Right lobe of liver (tissue), 4 donors: Measurements from ENCODE around the gene IFI44L.

Source experiments
- POLR2A ChIP-seq: fragments of 450-650 bp; IDR thresholded peaks from one replicate; pipeline ENCODE4 v1.6.1; 2017; ENCODE audit warnings: antibody characterized with exemption, mild to moderate bottlenecking
- TF ChIP-seq, protein P1 (sequence below), 4 donors: fragments of 200-600 bp in 3 of 4; fragments of 450-650 bp in 1 of 4; IDR thresholded peaks; one replicate each; pipeline versions ENCODE4 v1.5.1 to v1.8.0; 2016 to 2022; ENCODE audit warnings: antibody characterized with exemption in 4 of 4, mild to moderate bottlenecking in 2 of 4
- donor health status: DM: no; HTN: no; CAD: no.
- donor health status: DM: no; HTN: no; CAD: no.
- donor health status: DM: no; HTN: yes; CAD: no.

DNA sequence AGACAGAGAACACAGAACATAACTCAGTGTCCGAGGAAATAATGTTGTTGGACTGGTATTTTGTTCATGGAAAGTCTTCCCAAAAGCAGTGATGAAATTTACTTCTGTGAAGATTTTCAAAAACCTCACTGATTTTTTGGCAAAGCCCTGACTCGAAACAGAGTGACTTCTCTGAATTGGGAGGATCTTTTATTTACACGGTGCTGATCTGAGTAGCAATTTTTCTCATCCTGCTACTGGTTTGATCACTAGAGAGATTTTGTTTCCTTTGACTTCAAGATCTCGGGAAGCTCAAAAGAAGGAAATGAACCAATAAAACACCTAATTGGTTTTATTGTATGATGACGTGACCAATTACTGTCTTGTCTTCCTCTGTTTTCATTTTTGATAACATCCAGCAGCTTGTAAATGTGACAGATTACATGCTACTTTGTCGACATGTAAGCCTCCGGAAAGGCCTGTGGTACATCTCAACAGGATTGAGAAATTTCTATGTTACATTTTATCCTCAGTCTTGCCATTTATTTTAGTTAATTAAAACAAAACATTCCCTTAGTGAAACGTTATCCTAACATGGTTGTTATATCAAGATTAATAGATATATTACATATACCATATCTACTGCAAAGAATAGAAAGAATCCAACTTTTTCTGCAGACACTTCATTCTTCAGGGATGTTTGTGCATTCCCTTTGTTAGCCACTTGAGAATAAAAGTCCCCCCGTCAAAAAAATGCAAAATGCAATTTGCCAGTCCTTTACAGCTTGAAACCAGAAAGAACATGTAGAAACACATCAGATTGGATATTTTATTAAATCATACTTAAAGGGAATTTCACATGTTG, 42.8 kb upstream of the IFI44L start:
- TF ChIP-seq, protein P1, sequence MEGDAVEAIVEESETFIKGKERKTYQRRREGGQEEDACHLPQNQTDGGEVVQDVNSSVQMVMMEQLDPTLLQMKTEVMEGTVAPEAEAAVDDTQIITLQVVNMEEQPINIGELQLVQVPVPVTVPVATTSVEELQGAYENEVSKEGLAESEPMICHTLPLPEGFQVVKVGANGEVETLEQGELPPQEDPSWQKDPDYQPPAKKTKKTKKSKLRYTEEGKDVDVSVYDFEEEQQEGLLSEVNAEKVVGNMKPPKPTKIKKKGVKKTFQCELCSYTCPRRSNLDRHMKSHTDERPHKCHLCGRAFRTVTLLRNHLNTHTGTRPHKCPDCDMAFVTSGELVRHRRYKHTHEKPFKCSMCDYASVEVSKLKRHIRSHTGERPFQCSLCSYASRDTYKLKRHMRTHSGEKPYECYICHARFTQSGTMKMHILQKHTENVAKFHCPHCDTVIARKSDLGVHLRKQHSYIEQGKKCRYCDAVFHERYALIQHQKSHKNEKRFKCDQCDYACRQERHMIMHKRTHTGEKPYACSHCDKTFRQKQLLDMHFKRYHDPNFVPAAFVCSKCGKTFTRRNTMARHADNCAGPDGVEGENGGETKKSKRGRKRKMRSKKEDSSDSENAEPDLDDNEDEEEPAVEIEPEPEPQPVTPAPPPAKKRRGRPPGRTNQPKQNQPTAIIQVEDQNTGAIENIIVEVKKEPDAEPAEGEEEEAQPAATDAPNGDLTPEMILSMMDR (IDR thresholded peaks at IDR 0.05) = no peak
- no peak for TF ChIP-seq POLR2A
